ENCODE data around the gene HOXB1.

HOXB1 gene

GRCh38 chr17:48553826-48554225 is 23.0 kb upstream of the HOXB1 start:
- DNase-seq = no peak

- no peak for DNase-seq
These were observed 22.4 kb upstream of the HOXB1 start for GRCh38 chr17:48553190-48553547.

- no peak for DNase-seq
These were observed 21.8 kb upstream of the HOXB1 start for GRCh38 chr17:48552466-48553189.

GRCh38 chr17:48551596-48552465 is 21.0 kb upstream of the HOXB1 start:
- no peak for DNase-seq

- DNase-seq = no peak
These were observed 20.4 kb upstream of the HOXB1 start for GRCh38 chr17:48551214-48551555.

- DNase-seq = no peak
These were observed 19.8 kb upstream of the HOXB1 start for GRCh38 chr17:48550502-48551213.

- no peak for DNase-seq
These were observed 19.2 kb upstream of the HOXB1 start for GRCh38 chr17:48549914-48550501.

GRCh38 chr17:48549281-48549630 is 18.4 kb upstream of the HOXB1 start:
- no peak for DNase-seq

GRCh38 chr17:48548523-48549280 is 17.9 kb upstream of the HOXB1 start:
- DNase-seq = no peak

- no peak for DNase-seq
These were observed 17.2 kb upstream of the HOXB1 start for GRCh38 chr17:48547808-48548522.

- DNase-seq = no peak
These were observed 16.4 kb upstream of the HOXB1 start for GRCh38 chr17:48546924-48547807.

GRCh38 chr17:48546137-48546923 is 15.5 kb upstream of the HOXB1 start:
- DNase-seq = no peak

- DNase-seq = no peak
These were observed 14.7 kb upstream of the HOXB1 start for GRCh38 chr17:48545539-48545938.

- peak; percentile 42 for DNase-seq
These were observed 14.2 kb upstream of the HOXB1 start, which contains the start of gene HOXB2 for GRCh38 chr17:48545022-48545375. TSS of gene HOXB2 (minus strand) at chr17:48545109. CDS start at chr17:48544911, 198 bp downstream.

- peak; percentile 34 for DNase-seq
These were observed 13.7 kb upstream of the HOXB1 start for GRCh38 chr17:48544349-48545021.

GRCh38 chr17:48543854-48544348 is 13.1 kb upstream of the HOXB1 start:
- DNase-seq = no peak

- DNase-seq = peak; percentile 60
These were observed 12.5 kb upstream of the HOXB1 start for GRCh38 chr17:48543107-48543853.

GRCh38 chr17:48542698-48543106 is 11.9 kb upstream of the HOXB1 start:
- no peak for DNase-seq
